ENCODE measurements around the gene PANK3.

DNA sequence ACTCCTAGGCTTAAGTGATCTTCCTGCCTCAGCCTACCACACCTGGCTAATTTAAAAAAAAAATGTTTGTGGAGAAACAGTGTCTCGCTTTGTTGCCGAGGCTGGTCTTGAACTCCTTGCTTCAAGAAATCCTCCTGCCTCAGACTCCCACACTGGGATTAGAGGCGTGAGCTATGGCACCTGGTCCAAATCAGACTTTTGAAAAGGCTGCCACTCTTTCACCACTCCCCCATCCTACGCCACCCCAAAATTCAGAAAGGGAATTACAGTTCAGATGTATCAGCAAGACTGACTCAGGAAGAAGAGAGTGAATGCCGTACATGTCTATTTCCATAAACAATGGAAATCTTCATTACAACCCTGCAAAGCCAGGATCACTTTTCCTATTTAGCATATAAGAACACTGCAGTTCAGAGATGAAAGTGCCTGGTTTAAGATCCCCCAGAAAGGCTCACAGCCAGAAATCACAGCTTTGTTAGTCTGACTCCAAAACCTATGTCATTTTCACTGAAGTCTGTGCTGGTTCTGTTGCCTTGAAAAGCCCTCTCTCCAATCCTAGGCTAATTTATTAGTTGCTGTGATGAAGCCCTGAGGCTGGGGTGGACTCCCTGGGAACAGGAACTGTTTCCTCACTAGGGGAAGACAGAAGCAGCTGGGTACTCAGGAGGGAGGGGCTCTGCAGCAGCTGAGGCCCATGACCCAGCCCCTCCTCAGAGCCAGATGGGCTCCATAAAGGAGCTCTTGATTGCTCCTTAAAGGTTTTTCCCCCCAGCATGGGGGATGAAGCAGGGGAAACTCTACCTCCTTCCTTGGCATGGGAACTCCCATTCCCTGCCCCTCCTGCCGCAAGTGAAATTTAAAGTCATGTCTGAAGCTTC lies 46.9 kb downstream of the PANK3 start:
- TF ChIP-seq, protein P1, sequence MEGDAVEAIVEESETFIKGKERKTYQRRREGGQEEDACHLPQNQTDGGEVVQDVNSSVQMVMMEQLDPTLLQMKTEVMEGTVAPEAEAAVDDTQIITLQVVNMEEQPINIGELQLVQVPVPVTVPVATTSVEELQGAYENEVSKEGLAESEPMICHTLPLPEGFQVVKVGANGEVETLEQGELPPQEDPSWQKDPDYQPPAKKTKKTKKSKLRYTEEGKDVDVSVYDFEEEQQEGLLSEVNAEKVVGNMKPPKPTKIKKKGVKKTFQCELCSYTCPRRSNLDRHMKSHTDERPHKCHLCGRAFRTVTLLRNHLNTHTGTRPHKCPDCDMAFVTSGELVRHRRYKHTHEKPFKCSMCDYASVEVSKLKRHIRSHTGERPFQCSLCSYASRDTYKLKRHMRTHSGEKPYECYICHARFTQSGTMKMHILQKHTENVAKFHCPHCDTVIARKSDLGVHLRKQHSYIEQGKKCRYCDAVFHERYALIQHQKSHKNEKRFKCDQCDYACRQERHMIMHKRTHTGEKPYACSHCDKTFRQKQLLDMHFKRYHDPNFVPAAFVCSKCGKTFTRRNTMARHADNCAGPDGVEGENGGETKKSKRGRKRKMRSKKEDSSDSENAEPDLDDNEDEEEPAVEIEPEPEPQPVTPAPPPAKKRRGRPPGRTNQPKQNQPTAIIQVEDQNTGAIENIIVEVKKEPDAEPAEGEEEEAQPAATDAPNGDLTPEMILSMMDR (IDR thresholded peaks at IDR 0.05; ENCODE audit: borderline replicate concordance, extremely low read depth, low read length, poor library complexity, severe bottlenecking): no peak
- TF ChIP-seq EZH2 (IDR thresholded peaks at IDR 0.05; ENCODE audit: borderline replicate concordance, low read depth, low read length, severe bottlenecking): no peak
